MM.1S (cell line): Measurements from ENCODE around the gene ADM5.
A peak's percentile ranks its signal among the peaks of the same experiment; 100 is the strongest.

Experiments
- DNase-seq: peaks from one replicate; pipeline ENCODE4 v3.0.0-alpha.2; 2015
- H2AFZ ChIP-seq: fragments of 300-600 bp; sonication (generic); 2 replicates; pipeline ENCODE4 v1.6.0; 2016; ENCODE audit warnings: antibody characterized with exemption, low read length
- H3F3A ChIP-seq: fragments of 300-600 bp; sonication (generic); 2 replicates; pipeline ENCODE4 v1.6.1; 2016; ENCODE audit warnings: mild to moderate bottlenecking, antibody characterized with exemption, low read length, moderate library complexity, mixed read lengths; ENCODE audit not compliant: insufficient read depth
- H3K27ac ChIP-seq: fragments of 300-600 bp; sonication (generic); 2 replicates; pipeline ENCODE4 v1.5.1; 2016; ENCODE audit warnings: mild to moderate bottlenecking, low read length
- H3K27me3 ChIP-seq: fragments of 300-600 bp; sonication (generic); replicated peaks from 2 replicates; pipeline ENCODE4 v1.6.0; 2016; ENCODE audit warnings: low read length; ENCODE audit not compliant: insufficient read depth
- H3K36me3 ChIP-seq: fragments of 300-600 bp; sonication (generic); replicated peaks from 2 replicates; pipeline ENCODE4 v1.6.1; 2016; ENCODE audit warnings: mild to moderate bottlenecking, low read length, mixed read lengths; ENCODE audit not compliant: insufficient read depth
- H3K4me1 ChIP-seq: fragments of 300-600 bp; sonication (generic); 2 replicates; pipeline ENCODE4 v1.6.1; 2016; ENCODE audit warnings: low read length, mixed read lengths
- H3K4me2 ChIP-seq: fragments of 300-600 bp; sonication (generic); 2 replicates; pipeline ENCODE4 v1.6.0; 2016; ENCODE audit warnings: low read depth, low read length
- H3K4me3 ChIP-seq: fragments of 300-600 bp; sonication (generic); 2 replicates; pipeline ENCODE4 v1.5.1; 2016; ENCODE audit warnings: low read length, mixed read lengths
- H3K79me2 ChIP-seq: fragments of 300-600 bp; sonication (generic); 2 replicates; pipeline ENCODE4 v1.6.1; 2016; ENCODE audit warnings: mixed run types, low read length, mixed read lengths
- H3K9ac ChIP-seq: fragments of 300-600 bp; sonication (generic); 2 replicates; pipeline ENCODE4 v1.6.1; 2016; ENCODE audit warnings: low read length, mixed read lengths
- H3K9me2 ChIP-seq: fragments of 300-600 bp; sonication (generic); replicated peaks from 2 replicates; pipeline ENCODE4 v1.6.1; 2016; ENCODE audit warnings: mild to moderate bottlenecking, low read length, mixed read lengths; ENCODE audit not compliant: insufficient read depth
- H3K9me3 ChIP-seq: fragments of 300-600 bp; sonication (generic); replicated peaks from 2 replicates; pipeline ENCODE4 v1.6.1; 2016; ENCODE audit warnings: mild to moderate bottlenecking, low read length, mixed read lengths; ENCODE audit not compliant: insufficient read depth
- H4K20me1 ChIP-seq: fragments of 300-600 bp; sonication (generic); 2 replicates; pipeline ENCODE4 v1.6.1; 2016; ENCODE audit warnings: mild to moderate bottlenecking, low read length, moderate library complexity, mixed read lengths; ENCODE audit not compliant: insufficient read depth
- CTCF ChIP-seq: fragments of 300-600 bp; sonication (generic); IDR thresholded peaks from 2 replicates; pipeline ENCODE4 v1.5.1; 2016; ENCODE audit warnings: antibody characterized with exemption, low read length, mixed read lengths
- EZH2 ChIP-seq: fragments of 300-600 bp; sonication (generic); optimal IDR thresholded peaks from 2 replicates; pipeline ENCODE3; 2017; ENCODE audit warnings: low read depth, mild to moderate bottlenecking, antibody characterized with exemption, low read length, mixed read lengths
- EZH2phosphoT487 ChIP-seq: fragments of 300-600 bp; sonication (generic); IDR thresholded peaks from 2 replicates; pipeline ENCODE4 v1.6.1; 2018; ENCODE audit warnings: antibody characterized with exemption, low read length

ADM5 gene

GRCh38 chr19:49666120-49666444, 23.3 kb upstream of the ADM5 start:
- Histone ChIP-seq H3K27ac (peak overlapping the region; percentile 89; the same call in 1 of the 2 replicates), H3K9ac (peak overlapping the region; percentile 87), H2AFZ (peak overlapping the region; percentile 60), H3K27me3 (no peaks in the 10 kb centered on the region), H3K9me2 (no peaks in the 10 kb centered on the region), H3K9me3 (no peaks in the 10 kb centered on the region), H3K4me2 (peak overlapping the region; percentile 92), H3K36me3 (no peaks in the 10 kb centered on the region), H3K4me1 (peaks cover 18% of the 10 kb centered on the region), H3F3A (peaks cover 30% of the 10 kb centered on the region), H3K79me2 (peaks cover 52% of the 10 kb centered on the region), H4K20me1 (no peaks in the 10 kb centered on the region), H3K4me3 (peak overlapping the region; percentile 96)
- no peak for DNase-seq
- TF ChIP-seq EZH2phosphoT487 = no peak
- no peak for TF ChIP-seq EZH2
- no peak for TF ChIP-seq CTCF

- no peak overlapping the region for H3K4me3 ChIP-seq
- H3K27ac ChIP-seq = no peak overlapping the region
- peaks cover 26% of the 10 kb centered on the region for H3K4me1 ChIP-seq
- no peak overlapping the region for H3K9ac ChIP-seq
- H3K9me3 ChIP-seq = no peaks in the 10 kb centered on the region
- H3K9me2 ChIP-seq = no peaks in the 10 kb centered on the region
- no peaks in the 10 kb centered on the region for H3K36me3 ChIP-seq
- no peaks in the 10 kb centered on the region for H4K20me1 ChIP-seq
- no peak for TF ChIP-seq EZH2
- no peak for TF ChIP-seq EZH2phosphoT487
- TF ChIP-seq CTCF = no peak
- H3F3A ChIP-seq = peaks cover 37% of the 10 kb centered on the region
- no peaks in the 10 kb centered on the region for H3K27me3 ChIP-seq
- peak overlapping the region; percentile 92; the same call in 1 of the 2 replicates for H3K4me2 ChIP-seq
- DNase-seq = no peak
- peaks cover 44% of the 10 kb centered on the region for H3K79me2 ChIP-seq
- no peak overlapping the region for H2AFZ ChIP-seq
Measured at GRCh38 chr19:49667473-49667872, 21.9 kb upstream of the ADM5 start.

GRCh38 chr19:49669516-49669915, 19.9 kb upstream of the ADM5 start:
- Histone ChIP-seq H3K27me3 (no peaks in the 10 kb centered on the region), H3K4me2 (no peak overlapping the region), H3K9me3 (no peaks in the 10 kb centered on the region), H4K20me1 (no peaks in the 10 kb centered on the region), H3F3A (peaks cover 28% of the 10 kb centered on the region), H3K36me3 (no peaks in the 10 kb centered on the region), H2AFZ (no peak overlapping the region), H3K4me3 (no peak overlapping the region), H3K79me2 (peaks cover 33% of the 10 kb centered on the region), H3K9ac (no peak overlapping the region), H3K27ac (no peak overlapping the region), H3K9me2 (no peaks in the 10 kb centered on the region), H3K4me1 (peaks cover 17% of the 10 kb centered on the region)
- DNase-seq = no peak
- TF ChIP-seq EZH2 (no peak), EZH2phosphoT487 (no peak), CTCF (no peak)
